Stimulated activated CD8-positive, alpha-beta memory T cell treated with anti-CD3 and anti-CD28 coated beads, Interleukin-7, amount 100 ng/mL, for 4 hours (primary cell): Measurements from ENCODE around the gene DCTN2.
"Not testable (repeated sequence)": the region's sequence is repeated elsewhere in the genome, so short reads cannot be mapped to it uniquely, and the experiment has no call there.

Experiments
- DNase-seq, 2 donors: peaks; one replicate each; pipeline ENCODE4 v3.0.0-alpha.2; 2020; ENCODE audit warnings: low read depth in 2 of 2

The DCTN2 gene

GRCh38 chr12:57528831-57529555 is 18.0 kb downstream of the DCTN2 start:
- DNase-seq, result no peak

GRCh38 chr12:57528176-57528575 is 18.8 kb downstream of the DCTN2 start:
- DNase-seq, result no peak

GRCh38 chr12:57527184-57527583 is 19.8 kb downstream of the DCTN2 start:
- no peak for DNase-seq

GRCh38 chr12:57526477-57527126 is 20.4 kb downstream of the DCTN2 start:
- no peak for DNase-seq

- DNase-seq, result no peak
These were observed 21.2 kb downstream of the DCTN2 start for GRCh38 chr12:57525615-57526383.

- DNase-seq, result no peak
These were observed 22.0 kb downstream of the DCTN2 start for GRCh38 chr12:57524814-57525614.

- DNase-seq, result no peak
These were observed 23.0 kb downstream of the DCTN2 start for GRCh38 chr12:57523706-57524614.

- peak in 1 of 2 donors; percentile 28 for DNase-seq
These were observed 23.9 kb downstream of the DCTN2 start for GRCh38 chr12:57522887-57523705.

- DNase-seq, result peak; percentile 75 to 88
These were observed 24.7 kb downstream of the DCTN2 start, which contains the start of gene MBD6 for GRCh38 chr12:57522011-57522886. TSS of gene MBD6 (plus strand) at chr12:57522824. CDS start at chr12:57524304, 1,480 bp downstream.

- no peak for DNase-seq
These were observed 25.4 kb downstream of the DCTN2 start for GRCh38 chr12:57521525-57522010.

GRCh38 chr12:57520053-57520818 is 26.8 kb downstream of the DCTN2 start, which contains the start of gene DDIT3:
TSS of gene DDIT3 (minus strand) at chr12:57520514. CDS start at chr12:57517406, 3,108 bp downstream.
- DNase-seq, result peak; percentile 99 to 100

- DNase-seq, result no peak
These were observed 27.3 kb downstream of the DCTN2 start for GRCh38 chr12:57519796-57520052.

GRCh38 chr12:57518920-57519795 is 27.8 kb downstream of the DCTN2 start:
- no peak for DNase-seq

- no peak for DNase-seq
These were observed 28.6 kb downstream of the DCTN2 start for GRCh38 chr12:57518176-57518919.

GRCh38 chr12:57517718-57518117 is 29.3 kb downstream of the DCTN2 start:
- not testable (repeated sequence) for DNase-seq

GRCh38 chr12:57517187-57517586 is 29.8 kb downstream of the DCTN2 start:
- DNase-seq, result no peak
